ENCODE results near the gene GTF3C4.

DNA sequence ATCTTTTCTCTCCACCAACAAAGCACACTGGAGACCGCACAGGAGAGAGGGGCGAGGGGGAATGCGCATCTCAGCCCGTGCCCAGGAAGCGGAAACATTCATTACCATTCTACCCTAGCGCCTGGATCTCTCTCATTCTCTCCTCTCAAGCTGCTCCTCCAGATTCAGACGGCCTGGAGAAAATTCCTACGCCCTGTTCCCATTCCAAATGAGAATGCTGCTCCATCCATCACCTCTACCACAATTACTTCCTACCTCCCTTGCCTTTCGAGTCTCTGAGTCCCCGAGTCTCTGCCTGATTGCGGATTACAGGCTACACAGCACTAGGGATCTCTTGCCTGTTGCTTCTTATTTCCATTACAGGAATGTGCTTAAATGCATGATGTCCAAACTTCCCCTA is 7.1 kb upstream of the GTF3C4 start:
- TF ChIP-seq, protein P1, sequence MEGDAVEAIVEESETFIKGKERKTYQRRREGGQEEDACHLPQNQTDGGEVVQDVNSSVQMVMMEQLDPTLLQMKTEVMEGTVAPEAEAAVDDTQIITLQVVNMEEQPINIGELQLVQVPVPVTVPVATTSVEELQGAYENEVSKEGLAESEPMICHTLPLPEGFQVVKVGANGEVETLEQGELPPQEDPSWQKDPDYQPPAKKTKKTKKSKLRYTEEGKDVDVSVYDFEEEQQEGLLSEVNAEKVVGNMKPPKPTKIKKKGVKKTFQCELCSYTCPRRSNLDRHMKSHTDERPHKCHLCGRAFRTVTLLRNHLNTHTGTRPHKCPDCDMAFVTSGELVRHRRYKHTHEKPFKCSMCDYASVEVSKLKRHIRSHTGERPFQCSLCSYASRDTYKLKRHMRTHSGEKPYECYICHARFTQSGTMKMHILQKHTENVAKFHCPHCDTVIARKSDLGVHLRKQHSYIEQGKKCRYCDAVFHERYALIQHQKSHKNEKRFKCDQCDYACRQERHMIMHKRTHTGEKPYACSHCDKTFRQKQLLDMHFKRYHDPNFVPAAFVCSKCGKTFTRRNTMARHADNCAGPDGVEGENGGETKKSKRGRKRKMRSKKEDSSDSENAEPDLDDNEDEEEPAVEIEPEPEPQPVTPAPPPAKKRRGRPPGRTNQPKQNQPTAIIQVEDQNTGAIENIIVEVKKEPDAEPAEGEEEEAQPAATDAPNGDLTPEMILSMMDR (IDR thresholded peaks at IDR 0.05; ENCODE audit: poor library complexity, severe bottlenecking), result no peak
- TF ChIP-seq POLR2AphosphoS5 (IDR thresholded peaks at IDR 0.05) (no peak), EZH2 (IDR thresholded peaks at IDR 0.05; ENCODE audit: borderline replicate concordance, insufficient read depth, low read length, poor library complexity, severe bottlenecking) (no peak), EP300 (conservative IDR thresholded peaks at IDR 0.05; ENCODE audit: poor library complexity, severe bottlenecking) (no peak), TAF1 (IDR thresholded peaks at IDR 0.05; ENCODE audit: low read depth) (no peak)
- TF ChIP-seq, protein P2, sequence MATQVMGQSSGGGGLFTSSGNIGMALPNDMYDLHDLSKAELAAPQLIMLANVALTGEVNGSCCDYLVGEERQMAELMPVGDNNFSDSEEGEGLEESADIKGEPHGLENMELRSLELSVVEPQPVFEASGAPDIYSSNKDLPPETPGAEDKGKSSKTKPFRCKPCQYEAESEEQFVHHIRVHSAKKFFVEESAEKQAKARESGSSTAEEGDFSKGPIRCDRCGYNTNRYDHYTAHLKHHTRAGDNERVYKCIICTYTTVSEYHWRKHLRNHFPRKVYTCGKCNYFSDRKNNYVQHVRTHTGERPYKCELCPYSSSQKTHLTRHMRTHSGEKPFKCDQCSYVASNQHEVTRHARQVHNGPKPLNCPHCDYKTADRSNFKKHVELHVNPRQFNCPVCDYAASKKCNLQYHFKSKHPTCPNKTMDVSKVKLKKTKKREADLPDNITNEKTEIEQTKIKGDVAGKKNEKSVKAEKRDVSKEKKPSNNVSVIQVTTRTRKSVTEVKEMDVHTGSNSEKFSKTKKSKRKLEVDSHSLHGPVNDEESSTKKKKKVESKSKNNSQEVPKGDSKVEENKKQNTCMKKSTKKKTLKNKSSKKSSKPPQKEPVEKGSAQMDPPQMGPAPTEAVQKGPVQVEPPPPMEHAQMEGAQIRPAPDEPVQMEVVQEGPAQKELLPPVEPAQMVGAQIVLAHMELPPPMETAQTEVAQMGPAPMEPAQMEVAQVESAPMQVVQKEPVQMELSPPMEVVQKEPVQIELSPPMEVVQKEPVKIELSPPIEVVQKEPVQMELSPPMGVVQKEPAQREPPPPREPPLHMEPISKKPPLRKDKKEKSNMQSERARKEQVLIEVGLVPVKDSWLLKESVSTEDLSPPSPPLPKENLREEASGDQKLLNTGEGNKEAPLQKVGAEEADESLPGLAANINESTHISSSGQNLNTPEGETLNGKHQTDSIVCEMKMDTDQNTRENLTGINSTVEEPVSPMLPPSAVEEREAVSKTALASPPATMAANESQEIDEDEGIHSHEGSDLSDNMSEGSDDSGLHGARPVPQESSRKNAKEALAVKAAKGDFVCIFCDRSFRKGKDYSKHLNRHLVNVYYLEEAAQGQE (IDR thresholded peaks at IDR 0.05; ENCODE audit: borderline replicate concordance), result no peak
